ENCODE results near the gene FEZ2. TPM values are rescaled to one million over a fixed set of nuclear protein-coding genes. Genes with fewer than 3 reads are reported as not detected.
"Not testable (repeated sequence)": the region's sequence is repeated elsewhere in the genome, so short reads cannot be mapped to it uniquely, and the experiment has no call there.

FEZ2 gene
- total and polyA plus RNA-seq, 3 donors from 2014 or later, result 46.2 to 63.6 (median 56.6) TPM

DNA sequence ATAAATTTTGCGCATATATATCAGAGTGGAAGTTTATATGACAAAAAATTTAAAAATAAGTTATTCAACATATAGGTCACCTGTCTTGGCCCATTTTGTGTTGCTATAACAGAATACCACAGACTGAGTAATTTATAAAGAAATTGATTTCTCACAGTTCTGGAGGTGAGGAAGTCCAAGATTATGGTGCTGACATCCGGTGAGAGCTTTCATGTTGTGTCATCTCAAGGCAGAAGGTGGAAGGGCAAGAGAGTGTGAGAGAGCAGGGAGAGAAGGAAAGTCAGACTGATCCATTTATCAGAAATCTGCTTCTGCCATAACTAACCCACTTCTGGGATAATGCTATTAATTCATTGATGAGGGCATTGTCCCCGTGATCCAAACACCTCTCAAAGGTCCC lies 9.0 kb upstream of the FEZ2 start:
- Histone ChIP-seq H3K27me3 (no peaks in the 10 kb centered on the region), H3K4me3 (no peak overlapping the region), H3K4me1 (no peaks in the 10 kb centered on the region), H3K36me3 (ENCODE audit: low read depth, missing control alignments) (no peaks in the 10 kb centered on the region), H3K27ac (no peak overlapping the region), H3K9me3 (no peaks in the 10 kb centered on the region)
- intact Hi-C loops (cut with DNase I; ENCODE audit: low total_unique reads), result no loop called here
- WGBS, 2 donors, result 74 to 75% methylated on average over 3 of the region's 3 CpGs
- no peak for DNase-seq
- TF ChIP-seq, protein P1, sequence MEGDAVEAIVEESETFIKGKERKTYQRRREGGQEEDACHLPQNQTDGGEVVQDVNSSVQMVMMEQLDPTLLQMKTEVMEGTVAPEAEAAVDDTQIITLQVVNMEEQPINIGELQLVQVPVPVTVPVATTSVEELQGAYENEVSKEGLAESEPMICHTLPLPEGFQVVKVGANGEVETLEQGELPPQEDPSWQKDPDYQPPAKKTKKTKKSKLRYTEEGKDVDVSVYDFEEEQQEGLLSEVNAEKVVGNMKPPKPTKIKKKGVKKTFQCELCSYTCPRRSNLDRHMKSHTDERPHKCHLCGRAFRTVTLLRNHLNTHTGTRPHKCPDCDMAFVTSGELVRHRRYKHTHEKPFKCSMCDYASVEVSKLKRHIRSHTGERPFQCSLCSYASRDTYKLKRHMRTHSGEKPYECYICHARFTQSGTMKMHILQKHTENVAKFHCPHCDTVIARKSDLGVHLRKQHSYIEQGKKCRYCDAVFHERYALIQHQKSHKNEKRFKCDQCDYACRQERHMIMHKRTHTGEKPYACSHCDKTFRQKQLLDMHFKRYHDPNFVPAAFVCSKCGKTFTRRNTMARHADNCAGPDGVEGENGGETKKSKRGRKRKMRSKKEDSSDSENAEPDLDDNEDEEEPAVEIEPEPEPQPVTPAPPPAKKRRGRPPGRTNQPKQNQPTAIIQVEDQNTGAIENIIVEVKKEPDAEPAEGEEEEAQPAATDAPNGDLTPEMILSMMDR (IDR thresholded peaks at IDR 0.05), result no peak
- no peak for TF ChIP-seq POLR2A (IDR thresholded peaks at IDR 0.05)

DNA sequence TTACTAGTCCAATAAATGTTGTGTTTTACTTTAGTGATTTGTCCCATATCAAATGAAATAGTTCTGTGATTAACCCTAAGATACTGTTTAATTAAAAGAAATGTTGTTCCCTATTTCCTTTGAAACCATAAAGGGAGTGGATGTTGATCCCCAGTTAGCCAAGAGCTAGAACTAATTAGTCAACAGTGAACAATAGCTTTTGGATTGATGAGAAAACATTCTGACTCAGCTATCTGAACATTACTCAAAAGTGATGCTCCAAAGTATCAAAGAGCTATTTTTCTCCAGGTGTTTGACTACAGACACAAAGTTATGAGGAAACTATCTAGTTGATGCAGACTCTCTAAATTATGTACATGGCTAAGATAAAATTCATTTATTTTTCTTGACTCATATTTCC lies 7.3 kb upstream of the FEZ2 start:
- TF ChIP-seq POLR2A (IDR thresholded peaks at IDR 0.05), result no peak
- TF ChIP-seq, protein P1 (IDR thresholded peaks at IDR 0.05), result no peak
- no peak overlapping the region for H3K27ac ChIP-seq
- no peaks in the 10 kb centered on the region for H3K4me1 ChIP-seq
- H3K9me3 ChIP-seq, result no peaks in the 10 kb centered on the region
- H3K36me3 ChIP-seq (ENCODE audit: low read depth, missing control alignments), result no peaks in the 10 kb centered on the region
- intact Hi-C loops (cut with DNase I; ENCODE audit: low total_unique reads), result no loop called here
- DNase-seq, result no peak
- H3K27me3 ChIP-seq, result no peaks in the 10 kb centered on the region
- no peak overlapping the region for H3K4me3 ChIP-seq

DNA sequence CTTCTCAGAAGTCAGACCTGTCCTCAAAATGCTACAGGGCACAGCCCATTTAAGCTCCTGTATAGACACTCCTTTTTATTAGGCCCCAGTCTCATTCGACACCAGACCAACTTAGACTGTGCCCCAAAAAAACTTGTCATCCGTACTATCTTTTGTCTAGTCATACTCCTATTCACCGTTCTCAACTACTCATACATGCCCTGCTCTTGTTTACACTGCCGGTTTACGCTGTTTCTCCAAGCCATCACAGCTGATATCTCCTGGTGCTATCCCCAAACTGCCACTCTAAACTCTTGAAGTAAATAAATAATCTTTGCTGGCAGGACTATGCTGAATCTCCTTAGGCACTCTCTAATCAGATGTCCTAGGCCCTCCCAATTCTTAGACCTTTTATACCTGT lies 5.7 kb upstream of the FEZ2 start:
- DNase-seq; H3K36me3 ChIP-seq (ENCODE audit: low read depth, missing control alignments); H3K9me3 ChIP-seq; H3K4me3 ChIP-seq; H3K27me3 ChIP-seq; H3K4me1 ChIP-seq; H3K27ac ChIP-seq; intact Hi-C loops (cut with DNase I; ENCODE audit: low total_unique reads): not testable (repeated sequence)
- 97% methylated on average over 5 of the region's 5 CpGs for WGBS, 2 donors

DNA sequence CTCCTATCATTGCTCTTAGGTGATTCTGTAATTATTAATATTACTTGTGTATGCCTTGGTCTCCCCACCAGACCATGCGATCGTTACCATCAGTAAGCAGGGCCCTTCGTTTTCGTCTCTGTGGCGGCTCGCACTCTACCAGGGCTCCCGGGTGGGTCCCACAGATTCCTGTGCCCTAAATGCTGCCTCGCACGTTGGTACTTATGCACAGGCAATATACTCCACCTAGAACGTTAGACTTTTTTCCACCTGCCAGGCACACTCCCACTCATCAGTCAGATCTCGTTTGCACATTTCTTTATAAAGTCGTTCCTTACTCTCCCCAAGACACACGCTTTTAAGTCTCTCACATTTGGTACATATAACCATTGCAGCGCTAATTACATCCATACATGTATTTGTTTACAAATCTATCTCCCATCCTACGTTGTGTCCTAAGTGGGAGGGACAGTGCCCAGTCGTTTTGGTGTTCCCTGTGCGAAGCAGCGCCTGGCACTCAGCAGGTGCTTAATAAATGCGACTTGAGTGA lies 901 bp downstream of the FEZ2 start:
- Histone ChIP-seq H3K9me3 (no peaks in the 10 kb centered on the region), H3K4me3 (peak overlapping the region; percentile 99), H3K36me3 (ENCODE audit: low read depth, missing control alignments) (no peaks in the 10 kb centered on the region), H3K27me3 (no peaks in the 10 kb centered on the region), H3K4me1 (peaks cover 9% of the 10 kb centered on the region), H3K27ac (peak overlapping the region; percentile 95)
- DNase-seq, result no peak
- intact Hi-C loops (cut with DNase I; ENCODE audit: low total_unique reads), result no loop called here
- TF ChIP-seq POLR2A (IDR thresholded peaks at IDR 0.05), result no peak
- TF ChIP-seq, protein P1 (IDR thresholded peaks at IDR 0.05), result no peak
- 21 to 25% methylated on average over 19 of the region's 19 CpGs for WGBS, 2 donors

DNA sequence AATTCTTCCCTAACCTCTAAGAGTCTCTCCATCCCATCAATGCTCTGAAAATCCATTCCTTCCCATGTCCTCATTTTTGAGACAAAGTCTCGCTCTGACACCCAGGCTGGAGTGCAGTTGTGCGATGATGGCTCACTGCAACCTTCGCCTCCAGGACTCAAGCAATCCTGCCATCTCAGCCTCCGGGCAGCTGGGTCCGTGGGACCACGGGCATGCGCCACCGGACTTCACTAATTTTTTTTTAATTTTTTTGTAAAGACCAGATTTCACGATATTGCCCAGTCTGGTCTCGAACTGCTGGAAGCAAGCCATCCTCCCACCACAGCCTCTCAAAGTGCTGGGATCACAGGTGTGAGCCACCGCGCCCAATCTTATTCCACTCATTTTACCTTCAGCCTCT lies 1.6 kb downstream of the FEZ2 start:
- Histone ChIP-seq H3K27ac (no peak overlapping the region), H3K4me3 (no peak overlapping the region), H3K36me3 (ENCODE audit: low read depth, missing control alignments) (no peaks in the 10 kb centered on the region), H3K9me3 (no peaks in the 10 kb centered on the region), H3K4me1 (peaks cover 9% of the 10 kb centered on the region), H3K27me3 (no peaks in the 10 kb centered on the region)
- no peak for DNase-seq
- intact Hi-C loops (cut with DNase I; ENCODE audit: low total_unique reads), result no loop called here
- 64 to 79% methylated on average over 12 of the region's 12 CpGs for WGBS, 2 donors
- TF ChIP-seq, protein P1 (IDR thresholded peaks at IDR 0.05), result no peak
- no peak for TF ChIP-seq POLR2A (IDR thresholded peaks at IDR 0.05)

Measured in testis (tissue), 3 donors.